PC-9 (cell line): ENCODE measurements around the gene RNF141.

ENCODE experiments used
- EZH2 ChIP-seq: fragments of 200-600 bp; sonication (generic); IDR thresholded peaks from 2 replicates; pipeline ENCODE4 v1.8.0; 2017; ENCODE audit warnings: antibody characterized with exemption, low read depth
- TF ChIP-seq, protein P1 (sequence below): fragments of 200-600 bp; sonication (generic); conservative IDR thresholded peaks from 2 replicates; pipeline ENCODE4 v1.6.1; 2017; ENCODE audit warnings: mixed run types, antibody characterized with exemption, mild to moderate bottlenecking, moderate library complexity

- TF ChIP-seq, protein P1, sequence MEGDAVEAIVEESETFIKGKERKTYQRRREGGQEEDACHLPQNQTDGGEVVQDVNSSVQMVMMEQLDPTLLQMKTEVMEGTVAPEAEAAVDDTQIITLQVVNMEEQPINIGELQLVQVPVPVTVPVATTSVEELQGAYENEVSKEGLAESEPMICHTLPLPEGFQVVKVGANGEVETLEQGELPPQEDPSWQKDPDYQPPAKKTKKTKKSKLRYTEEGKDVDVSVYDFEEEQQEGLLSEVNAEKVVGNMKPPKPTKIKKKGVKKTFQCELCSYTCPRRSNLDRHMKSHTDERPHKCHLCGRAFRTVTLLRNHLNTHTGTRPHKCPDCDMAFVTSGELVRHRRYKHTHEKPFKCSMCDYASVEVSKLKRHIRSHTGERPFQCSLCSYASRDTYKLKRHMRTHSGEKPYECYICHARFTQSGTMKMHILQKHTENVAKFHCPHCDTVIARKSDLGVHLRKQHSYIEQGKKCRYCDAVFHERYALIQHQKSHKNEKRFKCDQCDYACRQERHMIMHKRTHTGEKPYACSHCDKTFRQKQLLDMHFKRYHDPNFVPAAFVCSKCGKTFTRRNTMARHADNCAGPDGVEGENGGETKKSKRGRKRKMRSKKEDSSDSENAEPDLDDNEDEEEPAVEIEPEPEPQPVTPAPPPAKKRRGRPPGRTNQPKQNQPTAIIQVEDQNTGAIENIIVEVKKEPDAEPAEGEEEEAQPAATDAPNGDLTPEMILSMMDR: no peak
- TF ChIP-seq EZH2: no peak
Observed at GRCh38 chr11:10481560-10482349, 59.2 kb downstream of the RNF141 start.
